Tibial nerve (tissue), 4 donors: ENCODE data around the gene NDUFB5. TPM values are rescaled to one million over a fixed set of nuclear protein-coding genes. Genes with fewer than 3 reads are reported as not detected.

Experiments
- DNase-seq, 2 donors: peaks; one replicate each; pipeline ENCODE4 v3.0.0-alpha.2; 2019; ENCODE audit warnings: low spot score in 2 of 2
- H3K27ac ChIP-seq, 4 donors: fragments of 200-600 bp; sonication (generic) in 3 of 4; one replicate each; pipeline ENCODE4 v1.5.1; 2017 to 2019; ENCODE audit warnings: mild to moderate bottlenecking in 1 of 4
- H3K27me3 ChIP-seq, 2 donors: fragments of 200-600 bp; sonication (generic) in 1 of 2; one replicate each; pipeline versions ENCODE4 v1.5.1 to v1.6.0; 2017 to 2019
- H3K36me3 ChIP-seq, 3 donors: fragments of 200-600 bp; sonication (generic); one replicate each; pipeline ENCODE4 v1.5.1; 2018 to 2019
- H3K4me1 ChIP-seq, 4 donors: fragments of 200-600 bp; sonication (generic) in 3 of 4; one replicate each; pipeline ENCODE4 v1.5.1; 2017 to 2019
- H3K4me3 ChIP-seq, 4 donors: fragments of 200-600 bp; sonication (generic) in 3 of 4; one replicate each; pipeline ENCODE4 v1.5.1; 2017 to 2019; ENCODE audit warnings: mild to moderate bottlenecking in 1 of 4, moderate library complexity in 1 of 4
- H3K9me3 ChIP-seq, 4 donors: fragments of 200-600 bp; sonication (generic) in 3 of 4; one replicate each; pipeline ENCODE4 v1.5.1; 2017 to 2019
- CTCF ChIP-seq, 5 experiments: fragments of 200-600 bp in 3 of 5; fragments of 450-650 bp in 2 of 5; sonication (generic) in 3 of 5; IDR thresholded peaks; one replicate each; pipeline ENCODE4 v1.5.1; 2016 to 2019; ENCODE audit warnings: antibody characterized with exemption in 5 of 5, mild to moderate bottlenecking in 3 of 5, moderate library complexity in 2 of 5
- EP300 ChIP-seq, 2 donors: sonication (generic); formaldehyde crosslinking; IDR thresholded peaks; one replicate each; pipeline ENCODE4 v1.6.1; 2017; ENCODE audit warnings: antibody characterized with exemption in 2 of 2, mild to moderate bottlenecking in 1 of 2
- POLR2A ChIP-seq, 2 donors: fragments of 450-650 bp; IDR thresholded peaks; one replicate each; pipeline ENCODE4 v1.6.1; 2017; ENCODE audit warnings: antibody characterized with exemption in 2 of 2, mild to moderate bottlenecking in 2 of 2, moderate library complexity in 2 of 2
- WGBS, 2 donors: methylation state at CpG; one replicate each; pipeline ENCODE4 v1.1.5; 2018; 5-methylcytosine and 5-hydroxymethylcytosine counted together
- total RNA-seq, 4 donors: library from RNA; depleted of rRNA; stranded (reverse); fragments of >200 nt; gene quantifications; one replicate each; pipeline ENCODE4 v1.1.0, GENCODE V29; 2016

NDUFB5 gene
- 100 to 1,000 TPM in 1 of 4 donors, 10 to 100 TPM in 3; 45.9 to 101 (median 66.4) TPM for total RNA-seq

GRCh38 chr3:179604321-179605078 lies at the start of gene NDUFB5, which contains the start of gene MRPL47:
Gene NDUFB5 (plus strand): TSS chr3:179604794. CDS start chr3:179604816, 22 bp downstream.
Gene MRPL47 (minus strand): TSS chr3:179604638. CDS start chr3:179604624, 14 bp downstream.
- peak; percentile 86 to 96 for DNase-seq
- Histone ChIP-seq H3K9me3 (no peaks in the 10 kb centered on the region), H3K36me3 (peaks cover 0 to 26% (median 3%) of the 10 kb centered on the region in 3 donors), H3K4me3 (peak within 1 kb of the TSS; percentile 77 to 84 (median 78)), H3K27ac (peak within 1 kb of the TSS; percentile 75 to 93 (median 90)), H3K27me3 (no peaks in the 10 kb centered on the region), H3K4me1 (peaks cover 0 to 40% (median 7%) of the 10 kb centered on the region in 4 donors)
- TF ChIP-seq POLR2A (IDR thresholded peaks at IDR 0.05) (peak; percentile 40 to 73), EP300 (IDR thresholded peaks at IDR 0.05) (peak; percentile 59 to 96), CTCF (IDR thresholded peaks at IDR 0.05) (peak in 1 of 5 experiments; percentile 36)
- 1% methylated on average over 45 of the region's 45 CpGs for WGBS, 2 donors

- no peaks in the 10 kb centered on the region for H3K36me3 ChIP-seq
- H3K4me1 ChIP-seq = peaks cover 0 to 14% (median under 1%) of the 10 kb centered on the region in 4 donors
- no peak overlapping the region for H3K4me3 ChIP-seq
- no peak overlapping the region for H3K27ac ChIP-seq
- peak; percentile 31 to 66 for DNase-seq
- H3K9me3 ChIP-seq = no peaks in the 10 kb centered on the region
- H3K27me3 ChIP-seq = no peaks in the 10 kb centered on the region
- WGBS, 2 donors = 1 to 2% methylated on average over 3 of the region's 3 CpGs
- no peak for TF ChIP-seq EP300 (IDR thresholded peaks at IDR 0.05)
- TF ChIP-seq POLR2A (IDR thresholded peaks at IDR 0.05) = no peak
- TF ChIP-seq CTCF (IDR thresholded peaks at IDR 0.05) = peak; percentile 70 to 80 (median 73)
Measured at GRCh38 chr3:179558742-179559364, 45.7 kb upstream of the NDUFB5 start.

- WGBS, 2 donors = 82 to 100% methylated on average over 1 of the region's 1 CpG
- H3K9me3 ChIP-seq = no peaks in the 10 kb centered on the region
- H3K27ac ChIP-seq = no peak overlapping the region
- H3K4me1 ChIP-seq = peaks cover 0 to 33% (median 4%) of the 10 kb centered on the region in 4 donors
- H3K27me3 ChIP-seq = no peaks in the 10 kb centered on the region
- TF ChIP-seq POLR2A (IDR thresholded peaks at IDR 0.05) (no peak), CTCF (IDR thresholded peaks at IDR 0.05) (no peak), EP300 (IDR thresholded peaks at IDR 0.05) (no peak)
- no peak for DNase-seq
- H3K36me3 ChIP-seq = no peaks in the 10 kb centered on the region
- no peak overlapping the region for H3K4me3 ChIP-seq
Measured at GRCh38 chr3:179560791-179561190, 43.8 kb upstream of the NDUFB5 start.

- Histone ChIP-seq H3K27ac (peak within 1 kb of the TSS; percentile 77 to 94 (median 88)), H3K36me3 (no peaks in the 10 kb centered on the region), H3K4me3 (peak within 1 kb of the TSS; percentile 71 to 98 (median 86)), H3K4me1 (peaks cover 0 to 33% (median 4%) of the 10 kb centered on the region in 4 donors), H3K27me3 (no peaks in the 10 kb centered on the region), H3K9me3 (no peaks in the 10 kb centered on the region)
- DNase-seq = peak; percentile 99
- TF ChIP-seq EP300 (IDR thresholded peaks at IDR 0.05) (peak in 1 of 2 donors; percentile 86), CTCF (IDR thresholded peaks at IDR 0.05) (peak in 1 of 5 experiments; percentile 25), POLR2A (IDR thresholded peaks at IDR 0.05) (peak; percentile 29 to 72)
- 0% methylated on average over 45 to 46 of the region's 55 CpGs for WGBS, 2 donors
Measured at GRCh38 chr3:179562591-179563270, 41.9 kb upstream of the NDUFB5 start, which contains the start of gene ACTL6A. Gene ACTL6A (plus strand): TSS chr3:179562926. CDS start chr3:179563093, 167 bp downstream.
